GM12892 (cell line): ENCODE results near the gene IFNA14.
"Not testable (repeated sequence)": the region's sequence is repeated elsewhere in the genome, so short reads cannot be mapped to it uniquely, and the experiment has no call there.

Experiments
- POLR2A ChIP-seq: IDR thresholded peaks from 2 replicates; pipeline ENCODE4 v1.6.1; 2011; ENCODE audit warnings: low read depth, low read length, control low read depth
- POLR2AphosphoS5 ChIP-seq: IDR thresholded peaks from 2 replicates; pipeline ENCODE4 v1.6.1; 2011; ENCODE audit warnings: low read depth, low read length, control low read depth
- TAF1 ChIP-seq: IDR thresholded peaks from 2 replicates; pipeline ENCODE4 v1.6.1; 2011; ENCODE audit warnings: low read depth, mild to moderate bottlenecking, control low read depth, low read length, borderline replicate concordance

DNA sequence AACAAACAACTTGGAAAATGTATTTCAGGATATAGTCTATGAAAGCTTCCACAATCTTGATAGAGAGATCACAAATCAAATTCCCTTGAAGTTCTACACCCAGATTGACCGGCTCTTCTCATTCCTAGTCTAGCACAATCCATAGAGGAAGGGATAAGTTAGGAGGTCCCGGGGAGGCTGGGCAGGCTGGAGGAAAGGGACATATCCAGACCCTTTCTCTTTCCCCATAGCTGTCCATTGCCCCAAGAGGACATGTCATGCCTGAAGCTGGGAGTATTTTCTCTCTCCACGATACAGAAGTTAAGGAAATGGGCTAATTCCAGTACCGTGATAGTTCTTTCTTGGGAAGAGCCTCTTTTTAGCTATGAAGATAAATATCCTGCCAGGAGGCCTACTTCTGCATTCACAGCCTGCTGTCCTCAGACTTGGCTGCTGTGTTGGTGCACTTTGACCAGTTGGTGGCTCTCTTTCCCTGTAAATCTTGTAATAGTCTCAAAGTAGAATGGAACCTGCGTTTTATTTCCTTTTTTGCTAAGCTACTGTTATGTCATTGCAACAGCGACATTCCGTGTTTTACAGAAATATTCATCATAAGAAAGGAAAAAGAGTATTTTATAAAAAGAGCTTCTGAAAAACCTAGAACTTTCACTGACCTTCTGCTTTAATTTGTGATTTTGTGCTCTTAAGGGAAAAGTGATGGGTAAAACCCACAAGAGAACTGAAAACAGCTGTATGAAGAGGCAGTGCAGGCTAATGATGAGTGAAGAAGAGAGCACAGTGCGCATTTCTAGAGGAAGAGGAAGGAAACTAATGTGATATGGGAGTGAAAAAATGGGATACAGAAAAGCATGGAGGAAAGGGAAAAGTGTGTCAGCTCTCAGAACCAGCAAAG, 4.1 kb downstream of the IFNA14 start:
- not testable (repeated sequence) for TF ChIP-seq POLR2A, POLR2AphosphoS5, TAF1
